ENCODE results near the gene TOMM5.

DNA sequence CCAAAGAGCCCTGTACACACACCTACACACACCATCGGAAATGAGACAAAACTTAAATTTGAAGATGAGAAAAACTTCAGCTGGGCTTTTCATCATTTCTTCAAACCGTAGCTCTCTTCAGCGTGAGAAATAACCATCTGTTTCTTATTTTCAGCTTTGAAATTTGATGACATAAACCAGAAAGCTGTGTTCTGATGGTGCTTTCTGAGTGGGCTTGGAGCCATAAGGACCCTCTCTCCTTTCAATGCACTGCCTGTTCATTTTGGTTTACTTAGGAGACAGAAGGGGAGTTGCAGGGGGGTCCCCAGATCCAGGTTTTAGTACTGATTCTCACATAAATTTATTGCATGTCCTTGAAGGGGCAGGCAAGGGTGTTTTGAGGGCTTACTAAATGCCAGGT, 25.7 kb downstream of the TOMM5 start:
- no peak for TF ChIP-seq NRF1 (IDR thresholded peaks at IDR 0.05; ENCODE audit: low read depth, low read length)
- TF ChIP-seq, protein P1, sequence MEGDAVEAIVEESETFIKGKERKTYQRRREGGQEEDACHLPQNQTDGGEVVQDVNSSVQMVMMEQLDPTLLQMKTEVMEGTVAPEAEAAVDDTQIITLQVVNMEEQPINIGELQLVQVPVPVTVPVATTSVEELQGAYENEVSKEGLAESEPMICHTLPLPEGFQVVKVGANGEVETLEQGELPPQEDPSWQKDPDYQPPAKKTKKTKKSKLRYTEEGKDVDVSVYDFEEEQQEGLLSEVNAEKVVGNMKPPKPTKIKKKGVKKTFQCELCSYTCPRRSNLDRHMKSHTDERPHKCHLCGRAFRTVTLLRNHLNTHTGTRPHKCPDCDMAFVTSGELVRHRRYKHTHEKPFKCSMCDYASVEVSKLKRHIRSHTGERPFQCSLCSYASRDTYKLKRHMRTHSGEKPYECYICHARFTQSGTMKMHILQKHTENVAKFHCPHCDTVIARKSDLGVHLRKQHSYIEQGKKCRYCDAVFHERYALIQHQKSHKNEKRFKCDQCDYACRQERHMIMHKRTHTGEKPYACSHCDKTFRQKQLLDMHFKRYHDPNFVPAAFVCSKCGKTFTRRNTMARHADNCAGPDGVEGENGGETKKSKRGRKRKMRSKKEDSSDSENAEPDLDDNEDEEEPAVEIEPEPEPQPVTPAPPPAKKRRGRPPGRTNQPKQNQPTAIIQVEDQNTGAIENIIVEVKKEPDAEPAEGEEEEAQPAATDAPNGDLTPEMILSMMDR (IDR thresholded peaks at IDR 0.05) = no peak
